Neural progenitor cell (in vitro differentiated cells): ENCODE results near the gene MCL1.
A peak's percentile ranks its signal among the peaks of the same experiment; 100 is the strongest.

Experiments used
- CTCF ChIP-seq: fragments of 200-600 bp; sonication (generic); IDR thresholded peaks from 2 replicates; pipeline ENCODE4 v1.5.1; 2017; ENCODE audit warnings: antibody characterized with exemption, mild to moderate bottlenecking
- EZH2 ChIP-seq: fragments of 200-600 bp; sonication (generic); IDR thresholded peaks from 2 replicates; pipeline ENCODE4 v1.6.1; 2017; ENCODE audit warnings: antibody characterized with exemption, mild to moderate bottlenecking, moderate library complexity
- EZH2phosphoT487 ChIP-seq: fragments of 200-600 bp; sonication (generic); IDR thresholded peaks from 2 replicates; pipeline ENCODE4 v1.6.1; 2017; ENCODE audit warnings: antibody characterized with exemption

- TF ChIP-seq CTCF (peak; percentile 33), EZH2phosphoT487 (peak; percentile 45), EZH2 (peak; percentile 56)
Measured at GRCh38 chr1:150548632-150549495, 30.5 kb downstream of the MCL1 start, which contains the start of gene ADAMTSL4.
